ENCODE data around the gene FLYWCH1. TPM values are rescaled to one million over a fixed set of nuclear protein-coding genes. Genes with fewer than 3 reads are reported as not detected.

FLYWCH1 gene
- total and polyA plus RNA-seq, 4 donors = 17.5 to 55.9 (median 37.1) TPM

DNA sequence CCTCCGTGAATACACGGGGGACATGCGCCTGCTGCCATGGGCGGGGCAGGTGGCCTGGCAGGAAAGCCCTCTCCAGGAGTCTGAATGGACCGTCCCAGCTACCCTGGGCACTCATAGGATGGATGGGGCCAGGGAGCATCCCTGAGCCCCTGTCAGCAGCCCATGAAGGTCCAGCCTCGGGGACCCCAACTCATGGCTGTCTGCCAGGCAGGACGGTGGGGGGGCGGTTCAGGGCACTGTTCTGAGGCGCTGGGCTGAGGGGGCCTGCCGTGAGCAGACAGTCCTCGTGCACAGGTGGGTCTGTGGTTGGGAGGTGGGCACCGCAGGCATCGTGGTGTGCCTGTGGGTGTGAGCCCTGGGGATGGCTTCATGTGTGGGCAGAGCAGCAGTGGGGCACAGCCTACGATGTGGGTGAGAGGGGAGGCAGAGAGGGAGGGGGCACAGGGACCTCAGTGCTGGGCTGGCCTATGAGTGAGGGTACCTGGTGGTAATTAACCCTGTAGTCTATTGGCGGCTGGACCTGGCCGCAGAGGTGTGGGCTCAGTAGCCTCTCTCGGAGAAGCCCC is 75.0 kb downstream of the FLYWCH1 start:
- peaks cover 29% of the 10 kb centered on the region for H3K4me1 ChIP-seq (ENCODE audit: control insufficient read depth, insufficient read depth, low read length)
- H3K36me3 ChIP-seq (ENCODE audit: control insufficient read depth, insufficient read depth, low read length) = no peaks in the 10 kb centered on the region
- H3K27ac ChIP-seq (ENCODE audit: low read depth, low read length) = no peak overlapping the region
- no peak for DNase-seq (ENCODE audit: low read depth in 4 of 6, low spot score in 6 of 6)
- no peaks in the 10 kb centered on the region for H3K9me3 ChIP-seq (ENCODE audit: control insufficient read depth, insufficient read depth, low read length)
- 76% methylated on average over 17 of the region's 17 CpGs for WGBS (ENCODE audit: insufficient coverage)
- no peak overlapping the region for H3K4me3 ChIP-seq (ENCODE audit: low read depth, low read length)
- H3K27me3 ChIP-seq (ENCODE audit: control insufficient read depth, insufficient read depth, low read length) = no peaks in the 10 kb centered on the region

- no peaks in the 10 kb centered on the region for H3K27me3 ChIP-seq (ENCODE audit: control insufficient read depth, insufficient read depth, low read length)
- H3K36me3 ChIP-seq (ENCODE audit: control insufficient read depth, insufficient read depth, low read length) = no peaks in the 10 kb centered on the region
- no peak overlapping the region for H3K4me3 ChIP-seq (ENCODE audit: low read depth, low read length)
- no peak overlapping the region for H3K27ac ChIP-seq (ENCODE audit: low read depth, low read length)
- peaks cover 29% of the 10 kb centered on the region for H3K4me1 ChIP-seq (ENCODE audit: control insufficient read depth, insufficient read depth, low read length)
- H3K9me3 ChIP-seq (ENCODE audit: control insufficient read depth, insufficient read depth, low read length) = no peaks in the 10 kb centered on the region
- WGBS (ENCODE audit: insufficient coverage) = 78% methylated on average over 9 of the region's 9 CpGs
- DNase-seq (ENCODE audit: low read depth in 4 of 6, low spot score in 6 of 6) = no peak
Observed at GRCh38 chr16:2987286-2987685, 75.6 kb downstream of the FLYWCH1 start.

DNA sequence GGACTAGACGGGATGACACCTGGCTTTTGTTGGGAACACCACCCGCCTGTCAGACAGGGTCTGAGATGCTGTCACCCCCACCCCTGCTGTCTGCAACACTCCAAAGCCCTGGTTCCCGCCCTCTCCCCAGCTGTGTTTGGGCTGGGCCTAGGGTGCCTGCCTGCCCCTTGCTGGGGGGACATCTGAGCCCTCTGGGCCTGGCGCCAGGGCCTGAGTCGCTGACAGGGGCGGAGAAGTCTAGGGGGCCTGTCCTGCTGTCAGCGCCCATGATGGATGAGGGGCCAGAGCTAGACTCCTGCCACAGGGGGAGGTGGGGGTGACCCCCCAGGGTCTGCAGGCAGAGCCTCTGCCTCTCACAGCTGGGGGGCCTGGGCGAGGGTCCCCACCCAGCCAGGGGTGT is 76.1 kb downstream of the FLYWCH1 start:
- no peaks in the 10 kb centered on the region for H3K9me3 ChIP-seq (ENCODE audit: control insufficient read depth, insufficient read depth, low read length)
- no peak overlapping the region for H3K27ac ChIP-seq (ENCODE audit: low read depth, low read length)
- no peaks in the 10 kb centered on the region for H3K36me3 ChIP-seq (ENCODE audit: control insufficient read depth, insufficient read depth, low read length)
- peaks cover 29% of the 10 kb centered on the region for H3K4me1 ChIP-seq (ENCODE audit: control insufficient read depth, insufficient read depth, low read length)
- H3K27me3 ChIP-seq (ENCODE audit: control insufficient read depth, insufficient read depth, low read length) = no peaks in the 10 kb centered on the region
- no peak overlapping the region for H3K4me3 ChIP-seq (ENCODE audit: low read depth, low read length)
- WGBS (ENCODE audit: insufficient coverage) = 38% methylated on average over 8 of the region's 8 CpGs
- DNase-seq (ENCODE audit: low read depth in 4 of 6, low spot score in 6 of 6) = no peak

- Histone ChIP-seq H3K9me3 (ENCODE audit: control insufficient read depth, insufficient read depth, low read length) (no peaks in the 10 kb centered on the region), H3K4me1 (ENCODE audit: control insufficient read depth, insufficient read depth, low read length) (peaks cover 22% of the 10 kb centered on the region), H3K27me3 (ENCODE audit: control insufficient read depth, insufficient read depth, low read length) (no peaks in the 10 kb centered on the region), H3K27ac (ENCODE audit: low read depth, low read length) (no peak overlapping the region), H3K36me3 (ENCODE audit: control insufficient read depth, insufficient read depth, low read length) (no peaks in the 10 kb centered on the region), H3K4me3 (ENCODE audit: low read depth, low read length) (no peak overlapping the region)
- no peak for DNase-seq (ENCODE audit: low read depth in 4 of 6, low spot score in 6 of 6)
- WGBS (ENCODE audit: insufficient coverage) = 38% methylated on average over 8 of the region's 8 CpGs
Observed at GRCh38 chr16:2988590-2989099, 76.9 kb downstream of the FLYWCH1 start.

- no peak for DNase-seq (ENCODE audit: low read depth in 4 of 6, low spot score in 6 of 6)
- 53% methylated on average over 10 of the region's 10 CpGs for WGBS (ENCODE audit: insufficient coverage)
- no peaks in the 10 kb centered on the region for H3K9me3 ChIP-seq (ENCODE audit: control insufficient read depth, insufficient read depth, low read length)
- H3K4me3 ChIP-seq (ENCODE audit: low read depth, low read length) = no peak overlapping the region
- no peak overlapping the region for H3K27ac ChIP-seq (ENCODE audit: low read depth, low read length)
- no peaks in the 10 kb centered on the region for H3K27me3 ChIP-seq (ENCODE audit: control insufficient read depth, insufficient read depth, low read length)
- no peaks in the 10 kb centered on the region for H3K36me3 ChIP-seq (ENCODE audit: control insufficient read depth, insufficient read depth, low read length)
- H3K4me1 ChIP-seq (ENCODE audit: control insufficient read depth, insufficient read depth, low read length) = peaks cover 9% of the 10 kb centered on the region
Observed at GRCh38 chr16:2990891-2991290, 79.2 kb downstream of the FLYWCH1 start.

DNA sequence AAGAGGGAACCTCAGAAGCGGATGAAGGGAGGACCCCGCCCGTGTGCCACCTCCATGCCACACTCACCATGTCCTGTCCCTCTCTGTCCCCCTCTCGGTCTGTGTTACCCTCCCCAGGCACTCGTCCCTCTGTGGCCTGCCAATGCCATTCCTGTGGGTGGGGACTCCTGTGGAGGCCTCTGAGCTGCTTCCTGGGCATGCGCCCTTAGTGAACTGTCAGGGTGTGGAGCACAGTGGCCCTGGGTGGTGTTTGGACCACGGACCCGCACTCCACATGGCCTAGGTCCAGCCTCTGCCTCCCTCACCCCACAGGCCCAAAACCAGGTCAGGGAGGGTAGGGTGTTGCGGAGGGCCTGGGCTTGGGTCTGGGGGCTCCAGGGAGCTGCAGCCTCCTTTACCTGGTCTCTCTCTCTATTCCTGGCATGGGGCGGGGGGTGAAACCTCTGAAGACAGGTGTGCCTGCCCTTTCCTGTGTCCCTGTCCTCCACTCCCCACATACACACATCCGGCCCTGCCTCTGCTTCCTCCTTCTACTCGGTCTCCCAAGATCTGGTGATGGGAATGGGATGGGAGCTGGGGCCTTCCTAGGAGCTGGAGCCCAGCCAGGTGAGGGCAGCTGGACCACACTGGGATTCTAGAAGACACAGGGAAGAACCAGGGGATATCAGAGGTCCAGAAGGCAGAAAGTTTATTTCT is 80.0 kb downstream of the FLYWCH1 start:
- H3K27ac ChIP-seq (ENCODE audit: low read depth, low read length) = no peak overlapping the region
- H3K4me3 ChIP-seq (ENCODE audit: low read depth, low read length) = no peak overlapping the region
- H3K27me3 ChIP-seq (ENCODE audit: control insufficient read depth, insufficient read depth, low read length) = no peaks in the 10 kb centered on the region
- H3K9me3 ChIP-seq (ENCODE audit: control insufficient read depth, insufficient read depth, low read length) = no peaks in the 10 kb centered on the region
- WGBS (ENCODE audit: insufficient coverage) = 73% methylated on average over 3 of the region's 12 CpGs
- DNase-seq (ENCODE audit: low read depth in 4 of 6, low spot score in 6 of 6) = no peak
- H3K36me3 ChIP-seq (ENCODE audit: control insufficient read depth, insufficient read depth, low read length) = no peaks in the 10 kb centered on the region
- peaks cover under 1% of the 10 kb centered on the region for H3K4me1 ChIP-seq (ENCODE audit: control insufficient read depth, insufficient read depth, low read length)

- 87% methylated on average over 8 of the region's 14 CpGs for WGBS (ENCODE audit: insufficient coverage)
- peaks cover 3% of the 10 kb centered on the region for H3K27me3 ChIP-seq (ENCODE audit: control insufficient read depth, insufficient read depth, low read length)
Observed at GRCh38 chr16:2992383-2993081, 80.8 kb downstream of the FLYWCH1 start.

GRCh38 chr16:2996298-2996697 is 84.6 kb downstream of the FLYWCH1 start:
- H3K27me3 ChIP-seq (ENCODE audit: control insufficient read depth, insufficient read depth, low read length) = peaks cover 29% of the 10 kb centered on the region
- H3K9me3 ChIP-seq (ENCODE audit: control insufficient read depth, insufficient read depth, low read length) = no peaks in the 10 kb centered on the region
- no peaks in the 10 kb centered on the region for H3K4me1 ChIP-seq (ENCODE audit: control insufficient read depth, insufficient read depth, low read length)
- DNase-seq (ENCODE audit: low read depth in 4 of 6, low spot score in 6 of 6) = no peak
- no peak overlapping the region for H3K27ac ChIP-seq (ENCODE audit: low read depth, low read length)
- H3K4me3 ChIP-seq (ENCODE audit: low read depth, low read length) = no peak overlapping the region
- no peaks in the 10 kb centered on the region for H3K36me3 ChIP-seq (ENCODE audit: control insufficient read depth, insufficient read depth, low read length)
- WGBS (ENCODE audit: insufficient coverage) = 62% methylated on average over 12 of the region's 13 CpGs

More at GRCh38 chr16:2992383-2993081, 80.8 kb downstream of the FLYWCH1 start:
- H3K36me3 ChIP-seq (ENCODE audit: control insufficient read depth, insufficient read depth, low read length) = no peaks in the 10 kb centered on the region
- H3K9me3 ChIP-seq (ENCODE audit: control insufficient read depth, insufficient read depth, low read length) = no peaks in the 10 kb centered on the region
- H3K27ac ChIP-seq (ENCODE audit: low read depth, low read length) = no peak overlapping the region
- DNase-seq (ENCODE audit: low read depth in 4 of 6, low spot score in 6 of 6) = no peak
- H3K4me3 ChIP-seq (ENCODE audit: low read depth, low read length) = no peak overlapping the region
- no peaks in the 10 kb centered on the region for H3K4me1 ChIP-seq (ENCODE audit: control insufficient read depth, insufficient read depth, low read length)

GRCh38 chr16:2999929-3000328 is 88.2 kb downstream of the FLYWCH1 start:
- no peak for DNase-seq (ENCODE audit: low read depth in 4 of 6, low spot score in 6 of 6)
- no peak overlapping the region for H3K27ac ChIP-seq (ENCODE audit: low read depth, low read length)
- H3K27me3 ChIP-seq (ENCODE audit: control insufficient read depth, insufficient read depth, low read length) = peaks cover 38% of the 10 kb centered on the region
- no peak overlapping the region for H3K4me3 ChIP-seq (ENCODE audit: low read depth, low read length)
- peaks cover 12% of the 10 kb centered on the region for H3K4me1 ChIP-seq (ENCODE audit: control insufficient read depth, insufficient read depth, low read length)
- no peaks in the 10 kb centered on the region for H3K36me3 ChIP-seq (ENCODE audit: control insufficient read depth, insufficient read depth, low read length)
- 77% methylated on average over 5 of the region's 6 CpGs for WGBS (ENCODE audit: insufficient coverage)
- no peaks in the 10 kb centered on the region for H3K9me3 ChIP-seq (ENCODE audit: control insufficient read depth, insufficient read depth, low read length)
